ENCODE results near the gene KLF4. TPM values are rescaled to one million over a fixed set of nuclear protein-coding genes. Genes with fewer than 3 reads are reported as not detected.

KLF4 gene
- 10 to 100 TPM; 67.4 to 82.5 (median 69.6) TPM for total RNA-seq

DNA sequence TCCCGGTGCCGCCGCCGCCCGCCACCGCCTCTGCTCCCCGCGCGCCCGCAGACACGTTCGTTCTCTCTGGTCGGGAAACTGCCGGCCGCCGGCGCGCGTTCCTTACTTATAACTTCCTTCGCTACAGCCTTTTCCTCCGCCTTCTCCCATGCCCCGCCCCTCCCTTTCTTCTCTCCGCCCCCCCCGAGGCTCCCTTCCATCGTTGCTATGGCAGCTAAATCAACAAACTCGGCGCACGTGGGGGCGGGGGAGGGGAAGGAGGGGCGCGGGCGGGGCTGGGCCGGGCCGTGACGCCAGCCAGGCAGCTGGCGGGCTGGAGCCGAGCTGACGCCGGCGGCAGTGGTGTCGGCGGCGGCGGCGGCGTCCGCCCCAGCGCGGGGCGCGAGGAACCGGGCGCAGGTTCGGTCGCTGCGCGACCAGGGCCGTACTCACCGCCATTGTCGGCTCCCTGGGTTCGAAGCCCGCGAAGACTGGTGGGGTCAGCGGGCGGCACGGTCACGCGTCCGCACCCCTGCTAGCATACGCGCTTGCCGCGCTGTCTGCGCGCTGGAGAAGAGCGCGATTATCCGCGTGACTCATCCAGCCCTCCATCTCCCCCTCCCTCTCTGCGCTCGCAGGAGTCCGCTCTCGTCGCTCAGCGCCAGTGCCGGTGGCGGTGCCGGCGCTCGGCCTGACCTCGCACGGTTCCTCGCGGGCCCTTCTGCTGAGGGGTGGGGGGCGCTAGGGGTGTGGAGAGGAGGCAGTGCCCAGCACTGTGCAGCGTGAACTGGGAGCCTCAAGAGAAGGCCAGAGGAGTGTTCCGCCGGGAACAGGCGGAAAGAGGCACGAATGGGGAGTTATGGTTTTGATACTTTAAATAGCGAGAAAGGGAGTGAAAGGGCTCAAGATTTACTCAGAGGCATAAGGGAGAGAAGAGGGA lies at the start of gene KLF4:
Gene KLF4 (minus strand): TSS at position 83 of the 919 bp plus-strand sequence. CDS start 597 bp downstream, outside the sequence.
- TF ChIP-seq, protein P1, sequence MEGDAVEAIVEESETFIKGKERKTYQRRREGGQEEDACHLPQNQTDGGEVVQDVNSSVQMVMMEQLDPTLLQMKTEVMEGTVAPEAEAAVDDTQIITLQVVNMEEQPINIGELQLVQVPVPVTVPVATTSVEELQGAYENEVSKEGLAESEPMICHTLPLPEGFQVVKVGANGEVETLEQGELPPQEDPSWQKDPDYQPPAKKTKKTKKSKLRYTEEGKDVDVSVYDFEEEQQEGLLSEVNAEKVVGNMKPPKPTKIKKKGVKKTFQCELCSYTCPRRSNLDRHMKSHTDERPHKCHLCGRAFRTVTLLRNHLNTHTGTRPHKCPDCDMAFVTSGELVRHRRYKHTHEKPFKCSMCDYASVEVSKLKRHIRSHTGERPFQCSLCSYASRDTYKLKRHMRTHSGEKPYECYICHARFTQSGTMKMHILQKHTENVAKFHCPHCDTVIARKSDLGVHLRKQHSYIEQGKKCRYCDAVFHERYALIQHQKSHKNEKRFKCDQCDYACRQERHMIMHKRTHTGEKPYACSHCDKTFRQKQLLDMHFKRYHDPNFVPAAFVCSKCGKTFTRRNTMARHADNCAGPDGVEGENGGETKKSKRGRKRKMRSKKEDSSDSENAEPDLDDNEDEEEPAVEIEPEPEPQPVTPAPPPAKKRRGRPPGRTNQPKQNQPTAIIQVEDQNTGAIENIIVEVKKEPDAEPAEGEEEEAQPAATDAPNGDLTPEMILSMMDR (IDR thresholded peaks at IDR 0.05; ENCODE audit: low read depth): no peak

DNA sequence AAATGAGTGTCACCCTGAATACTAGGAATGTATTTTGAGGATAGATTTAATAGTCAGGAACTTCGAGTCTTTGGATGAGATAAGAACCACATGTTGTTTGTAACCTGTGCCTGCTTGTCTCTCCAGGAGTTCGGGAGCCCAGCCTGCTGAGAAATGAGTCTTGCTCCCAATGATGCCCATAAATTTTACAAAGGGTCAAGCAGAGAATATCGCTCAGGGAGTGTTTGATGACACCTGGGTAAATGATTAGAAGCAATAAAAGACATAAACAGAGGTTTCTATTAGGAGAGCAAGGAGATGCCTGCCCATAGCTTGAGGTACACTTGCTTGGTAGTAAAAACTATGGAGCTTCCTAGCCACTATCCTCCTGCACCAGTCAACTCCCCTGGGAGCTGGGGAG lies 46.9 kb upstream of the KLF4 start:
- TF ChIP-seq, protein P1 (IDR thresholded peaks at IDR 0.05; ENCODE audit: low read depth): no peak

DNA sequence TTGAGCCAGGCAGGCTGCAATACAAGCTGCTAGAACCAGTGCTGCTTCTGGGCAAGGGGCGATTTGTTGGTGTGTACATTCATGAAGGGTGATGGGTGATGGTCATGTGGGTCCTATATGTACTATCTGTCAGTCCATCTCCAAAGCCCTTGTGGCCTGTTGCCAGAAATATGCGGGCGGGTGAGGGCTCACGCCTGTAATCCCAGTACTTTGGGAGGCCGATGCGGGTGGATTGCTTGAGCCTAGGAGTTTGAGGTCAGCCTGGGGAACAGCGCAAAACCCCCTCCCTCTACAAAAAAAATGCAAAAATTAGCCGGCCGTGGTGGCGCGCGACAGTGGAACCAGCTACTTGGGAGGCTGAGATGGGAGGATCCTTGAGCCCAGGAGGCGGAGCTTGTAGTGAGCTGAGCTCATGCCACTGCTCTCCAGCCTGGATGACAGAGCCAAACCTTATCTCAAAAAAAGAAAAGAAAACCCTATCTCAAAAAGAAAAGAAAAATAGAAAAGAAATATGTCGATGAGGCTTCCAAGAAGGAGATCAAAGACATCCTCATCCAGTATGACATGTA lies 45.0 kb upstream of the KLF4 start:
- TF ChIP-seq, protein P1 (IDR thresholded peaks at IDR 0.05; ENCODE audit: low read depth): no peak

DNA sequence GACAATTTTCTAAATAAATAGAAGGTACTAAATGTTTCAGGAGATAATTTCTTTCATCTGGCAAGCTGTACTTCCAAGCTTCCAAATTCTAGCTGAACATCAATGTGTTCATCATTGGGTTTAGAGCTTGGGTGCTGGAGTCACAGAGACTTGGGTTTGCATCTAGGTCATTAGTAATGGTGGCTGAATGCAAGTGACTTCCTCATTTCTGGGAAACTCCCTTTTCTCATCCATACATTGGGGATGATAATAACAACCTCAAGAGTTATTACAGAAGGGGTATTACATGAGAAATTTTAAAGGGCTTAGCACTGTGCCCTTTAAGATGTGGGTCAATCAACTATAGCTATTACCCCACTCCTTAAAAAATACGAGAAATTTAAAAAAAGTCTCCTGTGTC lies 41.1 kb upstream of the KLF4 start:
- TF ChIP-seq, protein P1 (IDR thresholded peaks at IDR 0.05; ENCODE audit: low read depth): no peak

DNA sequence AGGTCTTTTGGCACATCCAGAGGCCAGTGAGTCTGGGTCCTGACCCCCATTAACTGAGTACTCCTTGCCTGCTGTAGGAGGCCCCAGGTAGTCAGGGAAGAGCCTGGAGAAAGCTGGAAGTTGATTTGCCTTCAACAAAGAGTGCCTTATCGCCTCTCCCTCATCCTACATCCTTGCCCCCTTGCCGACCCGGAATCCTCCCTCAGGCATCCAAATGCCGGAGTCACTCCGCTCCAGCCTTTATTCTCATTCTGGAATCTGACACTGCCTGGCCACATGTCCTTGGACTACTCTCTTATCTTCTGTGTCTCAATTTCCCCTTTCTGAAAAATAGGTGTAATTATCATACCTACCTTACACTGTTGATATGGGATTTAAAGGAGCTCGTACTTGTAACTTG lies 39.1 kb upstream of the KLF4 start:
- TF ChIP-seq, protein P1 (IDR thresholded peaks at IDR 0.05; ENCODE audit: low read depth): no peak

DNA sequence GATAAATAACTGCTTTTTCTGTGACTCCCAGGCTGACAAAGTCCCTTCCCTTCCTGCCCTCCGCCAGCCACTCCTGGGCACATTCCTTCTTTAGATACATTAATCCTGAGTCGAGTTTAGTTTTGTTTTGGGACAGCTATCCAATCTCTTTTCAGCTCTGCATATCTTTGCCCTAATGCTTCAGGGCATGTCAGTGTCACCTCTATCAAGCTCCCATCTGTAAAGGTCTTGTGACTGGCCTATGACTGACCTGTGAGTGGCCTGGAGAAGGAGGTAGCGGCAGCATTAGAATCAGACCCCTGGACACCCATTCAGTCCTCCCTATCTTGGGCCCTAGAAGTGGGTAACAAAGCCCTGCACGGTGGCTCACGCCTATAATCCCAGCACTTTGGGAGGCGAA lies 34.0 kb upstream of the KLF4 start:
- TF ChIP-seq, protein P1 (IDR thresholded peaks at IDR 0.05; ENCODE audit: low read depth): no peak

DNA sequence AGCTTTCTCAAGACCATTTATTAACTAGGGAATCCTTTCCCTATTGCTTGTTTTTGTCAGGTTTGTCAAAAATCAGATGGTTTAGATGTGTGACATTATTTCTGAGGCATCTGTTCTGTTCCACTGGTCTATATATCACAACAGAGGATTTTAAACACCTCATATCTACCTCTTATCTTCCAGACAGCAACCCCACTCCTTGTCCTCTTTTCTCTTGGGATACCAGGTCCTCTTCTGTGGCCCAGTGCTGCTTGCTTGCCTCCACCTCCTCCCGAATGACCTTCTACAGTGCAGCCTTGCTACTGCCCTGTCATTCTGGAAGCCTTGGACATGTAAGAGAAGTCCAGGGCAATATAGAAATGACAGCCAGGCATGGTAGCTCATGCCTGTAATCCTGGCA lies 30.6 kb upstream of the KLF4 start:
- TF ChIP-seq, protein P1 (IDR thresholded peaks at IDR 0.05; ENCODE audit: low read depth): no peak
